ENCODE results near the gene OR9Q1. TPM values are rescaled to one million over a fixed set of nuclear protein-coding genes. Genes with fewer than 3 reads are reported as not detected.

The OR9Q1 gene
- total and polyA plus RNA-seq, 2 donors (not counting 1 experiment from before 2014, with no cell fraction given): not detected

GRCh38 chr11:58133309-58134076 lies 109.8 kb downstream of the OR9Q1 start:
- H3K36me3 ChIP-seq (ENCODE audit: control insufficient read depth, insufficient read depth, low read length): no peaks in the 10 kb centered on the region
- H3K4me3 ChIP-seq (replicated peaks in 1 of 4; ENCODE audit: control extremely low read depth in 1 of 4, insufficient read depth in 1 of 4, low read depth in 3 of 4, low read length in 4 of 4): no peak overlapping the region
- TF ChIP-seq EZH2 (IDR thresholded peaks at IDR 0.05; ENCODE audit: low read length, missing control alignments): no peak
- TF ChIP-seq, protein P1, sequence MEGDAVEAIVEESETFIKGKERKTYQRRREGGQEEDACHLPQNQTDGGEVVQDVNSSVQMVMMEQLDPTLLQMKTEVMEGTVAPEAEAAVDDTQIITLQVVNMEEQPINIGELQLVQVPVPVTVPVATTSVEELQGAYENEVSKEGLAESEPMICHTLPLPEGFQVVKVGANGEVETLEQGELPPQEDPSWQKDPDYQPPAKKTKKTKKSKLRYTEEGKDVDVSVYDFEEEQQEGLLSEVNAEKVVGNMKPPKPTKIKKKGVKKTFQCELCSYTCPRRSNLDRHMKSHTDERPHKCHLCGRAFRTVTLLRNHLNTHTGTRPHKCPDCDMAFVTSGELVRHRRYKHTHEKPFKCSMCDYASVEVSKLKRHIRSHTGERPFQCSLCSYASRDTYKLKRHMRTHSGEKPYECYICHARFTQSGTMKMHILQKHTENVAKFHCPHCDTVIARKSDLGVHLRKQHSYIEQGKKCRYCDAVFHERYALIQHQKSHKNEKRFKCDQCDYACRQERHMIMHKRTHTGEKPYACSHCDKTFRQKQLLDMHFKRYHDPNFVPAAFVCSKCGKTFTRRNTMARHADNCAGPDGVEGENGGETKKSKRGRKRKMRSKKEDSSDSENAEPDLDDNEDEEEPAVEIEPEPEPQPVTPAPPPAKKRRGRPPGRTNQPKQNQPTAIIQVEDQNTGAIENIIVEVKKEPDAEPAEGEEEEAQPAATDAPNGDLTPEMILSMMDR (conservative IDR thresholded peaks at IDR 0.05 in 1 of 2, IDR thresholded peaks at IDR 0.05 in 1 of 2; ENCODE audit: low read depth in 1 of 2, low read length in 2 of 2): no peak
- H3K9me3 ChIP-seq (ENCODE audit: control insufficient read depth, insufficient read depth, low read depth, low read length): no peaks in the 10 kb centered on the region
- no peak for DNase-seq (ENCODE audit: low read depth in 2 of 2)
- no peak overlapping the region for H3K9ac ChIP-seq (ENCODE audit: insufficient read depth, low read length)
- no peaks in the 10 kb centered on the region for H4K20me1 ChIP-seq (ENCODE audit: control insufficient read depth, extremely low read depth, insufficient read depth, low read length)
- H2AFZ ChIP-seq (ENCODE audit: low read length): no peak overlapping the region
- no peaks in the 10 kb centered on the region for H3K27me3 ChIP-seq (ENCODE audit: control insufficient read depth, insufficient read depth, low read length)
- H3K4me2 ChIP-seq (ENCODE audit: extremely low read depth, insufficient read depth, low read length): no peak overlapping the region
- no peak overlapping the region for H3K27ac ChIP-seq (ENCODE audit: insufficient read depth, low read length)
- no peaks in the 10 kb centered on the region for H3K4me1 ChIP-seq (ENCODE audit: control insufficient read depth, extremely low read depth, insufficient read depth, low read length)
- H3K79me2 ChIP-seq (ENCODE audit: control insufficient read depth, insufficient read depth, low read length): no peaks in the 10 kb centered on the region

DNA sequence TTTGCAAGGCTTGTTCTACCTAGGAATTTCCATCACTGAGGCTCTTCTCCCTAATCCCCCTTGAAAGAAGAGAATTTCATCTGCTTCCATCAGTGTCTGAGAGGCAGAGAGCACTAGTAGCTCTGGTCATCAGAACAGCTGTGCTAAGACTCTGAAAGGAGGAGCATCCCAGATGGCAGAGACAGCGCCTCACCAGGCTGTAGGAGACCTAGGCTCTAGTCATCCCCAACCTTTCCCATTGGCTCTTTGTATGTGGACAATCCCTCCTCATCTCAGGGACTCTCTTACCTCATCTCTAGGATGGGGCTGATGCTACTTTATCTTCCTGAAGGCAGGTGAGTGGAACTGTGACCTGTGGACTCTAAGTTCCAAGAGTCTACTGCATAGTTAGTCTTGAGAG lies 110.5 kb downstream of the OR9Q1 start:
- TF ChIP-seq, protein P1 (conservative IDR thresholded peaks at IDR 0.05 in 1 of 2, IDR thresholded peaks at IDR 0.05 in 1 of 2; ENCODE audit: low read depth in 1 of 2, low read length in 2 of 2): no peak
- TF ChIP-seq EZH2 (IDR thresholded peaks at IDR 0.05; ENCODE audit: low read length, missing control alignments): no peak
- no peaks in the 10 kb centered on the region for H3K36me3 ChIP-seq (ENCODE audit: control insufficient read depth, insufficient read depth, low read length)
- no peaks in the 10 kb centered on the region for H4K20me1 ChIP-seq (ENCODE audit: control insufficient read depth, extremely low read depth, insufficient read depth, low read length)
- H3K4me2 ChIP-seq (ENCODE audit: extremely low read depth, insufficient read depth, low read length): no peak overlapping the region
- H3K79me2 ChIP-seq (ENCODE audit: control insufficient read depth, insufficient read depth, low read length): no peaks in the 10 kb centered on the region
- no peak for DNase-seq (ENCODE audit: low read depth in 2 of 2)
- H3K4me3 ChIP-seq (replicated peaks in 1 of 4; ENCODE audit: control extremely low read depth in 1 of 4, insufficient read depth in 1 of 4, low read depth in 3 of 4, low read length in 4 of 4): no peak overlapping the region
- H2AFZ ChIP-seq (ENCODE audit: low read length): no peak overlapping the region
- H3K27ac ChIP-seq (ENCODE audit: insufficient read depth, low read length): no peak overlapping the region
- no peaks in the 10 kb centered on the region for H3K27me3 ChIP-seq (ENCODE audit: control insufficient read depth, insufficient read depth, low read length)
- no peaks in the 10 kb centered on the region for H3K9me3 ChIP-seq (ENCODE audit: control insufficient read depth, insufficient read depth, low read depth, low read length)
- no peak overlapping the region for H3K9ac ChIP-seq (ENCODE audit: insufficient read depth, low read length)
- no peaks in the 10 kb centered on the region for H3K4me1 ChIP-seq (ENCODE audit: control insufficient read depth, extremely low read depth, insufficient read depth, low read length)

DNA sequence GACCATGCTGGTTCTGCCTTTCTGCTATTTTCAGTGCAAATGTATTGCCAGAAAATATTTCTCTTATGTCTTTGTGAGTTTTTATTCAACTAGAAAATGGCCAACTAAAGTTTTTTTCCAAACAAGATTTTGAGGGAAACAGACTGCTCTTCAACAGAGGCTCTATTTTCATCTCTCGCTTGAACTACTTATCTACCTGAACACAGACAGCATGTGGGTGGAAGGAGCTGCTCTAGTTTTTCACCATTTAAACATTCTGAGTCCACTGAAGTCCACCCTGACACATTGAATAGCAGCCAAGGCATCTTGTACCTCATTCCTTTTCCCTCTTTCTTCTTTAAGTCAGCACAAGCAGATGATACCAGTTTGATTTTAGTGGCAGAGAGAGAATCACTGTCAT lies 111.5 kb downstream of the OR9Q1 start:
- H3K4me3 ChIP-seq (replicated peaks in 1 of 4; ENCODE audit: control extremely low read depth in 1 of 4, insufficient read depth in 1 of 4, low read depth in 3 of 4, low read length in 4 of 4): no peak overlapping the region

More for the DNA sequence above, 111.5 kb downstream of the OR9Q1 start:
- DNase-seq (ENCODE audit: low read depth in 2 of 2): no peak
- Histone ChIP-seq H3K9ac (ENCODE audit: insufficient read depth, low read length) (no peak overlapping the region), H3K4me1 (ENCODE audit: control insufficient read depth, extremely low read depth, insufficient read depth, low read length) (no peaks in the 10 kb centered on the region), H3K79me2 (ENCODE audit: control insufficient read depth, insufficient read depth, low read length) (no peaks in the 10 kb centered on the region), H3K27ac (ENCODE audit: insufficient read depth, low read length) (no peak overlapping the region), H3K27me3 (ENCODE audit: control insufficient read depth, insufficient read depth, low read length) (no peaks in the 10 kb centered on the region), H3K9me3 (ENCODE audit: control insufficient read depth, insufficient read depth, low read depth, low read length) (no peaks in the 10 kb centered on the region), H2AFZ (ENCODE audit: low read length) (no peak overlapping the region), H4K20me1 (ENCODE audit: control insufficient read depth, extremely low read depth, insufficient read depth, low read length) (no peaks in the 10 kb centered on the region), H3K4me2 (ENCODE audit: extremely low read depth, insufficient read depth, low read length) (no peak overlapping the region), H3K36me3 (ENCODE audit: control insufficient read depth, insufficient read depth, low read length) (no peaks in the 10 kb centered on the region)
- no peak for TF ChIP-seq EZH2 (IDR thresholded peaks at IDR 0.05; ENCODE audit: low read length, missing control alignments)
- TF ChIP-seq, protein P1 (conservative IDR thresholded peaks at IDR 0.05 in 1 of 2, IDR thresholded peaks at IDR 0.05 in 1 of 2; ENCODE audit: low read depth in 1 of 2, low read length in 2 of 2): no peak

All from fibroblast of lung (primary cell).